GM12878 (cell line): ENCODE results near the gene GLRX2. TPM values are rescaled to one million over a fixed set of nuclear protein-coding genes. Genes with fewer than 3 reads are reported as not detected.

ENCODE experiments used
- ESRRA ChIP-seq: IDR thresholded peaks from 2 replicates; pipeline ENCODE4 v1.6.1; 2012; ENCODE audit warnings: mild to moderate bottlenecking, low read length, improper control_type of control experiment
- ETV6 ChIP-seq, 2 experiments: fragments of 450-650 bp in 1 of 2; IDR thresholded peaks in 1 of 2; conservative IDR thresholded peaks in 1 of 2; 2 replicates each; pipeline ENCODE4 v1.6.1; 2014; ENCODE audit warnings: antibody characterized with exemption in 1 of 2, borderline replicate concordance in 1 of 2, low read depth in 1 of 2, mild to moderate bottlenecking in 1 of 2, moderate library complexity in 1 of 2
- JUNB ChIP-seq: IDR thresholded peaks from 2 replicates; pipeline ENCODE4 v1.6.1; 2016; ENCODE audit warnings: antibody characterized with exemption, mild to moderate bottlenecking
- MEF2A ChIP-seq: IDR thresholded peaks from 2 replicates; pipeline ENCODE4 v1.6.1; 2011; ENCODE audit warnings: low read depth, mild to moderate bottlenecking, low read length, moderate library complexity; ENCODE audit not compliant: insufficient read depth
- RCOR1 ChIP-seq: conservative IDR thresholded peaks from 2 replicates; pipeline ENCODE4 v1.6.1; 2012; ENCODE audit warnings: low read depth, low read length, improper control_type of control experiment
- polyA plus RNA-seq, 11 experiments: library from polyadenylated mRNA; depleted of rRNA in 4 of 11; unstranded in 6 of 11; stranded (reverse) in 5 of 11; fragments of >200 nt; fragmentation: Nextera tagmentation in 4 of 11; fragmentation: Illumina TruSeq in 1 of 11; extraction: Ambion mirVana in 4 of 11; extraction: Trizol in 1 of 11; gene quantifications; 1 replicate in 1 of 11; 2 replicates in 10 of 11; pipeline versions ENCODE4 v1.2.1 to v1.2.3, GENCODE V29; 2011 to 2016; ENCODE audit warnings: inconsistent platforms in 2 of 11, missing spikeins in 2 of 11, low read depth in 1 of 11
- total RNA-seq, 4 experiments: library from RNA; depleted of rRNA in 3 of 4; stranded (reverse); fragments of >200 nt in 3 of 4; fragmentation: Illumina TruSeq in 1 of 4; extraction: Trizol in 1 of 4; gene quantifications; 2 replicates each; pipeline versions ENCODE4 v1.2.1 to v1.2.3, GENCODE V29; 2013 to 2021
- TF ChIP-seq, protein P1 (sequence below): fragments of 450-650 bp; IDR thresholded peaks from 2 replicates; pipeline ENCODE4 v1.6.1; 2014; ENCODE audit warnings: mild to moderate bottlenecking
- TF ChIP-seq, protein P2 (sequence below): fragments of 450-650 bp; IDR thresholded peaks from 2 replicates; pipeline ENCODE4 v1.6.1; 2017; ENCODE audit warnings: mild to moderate bottlenecking, moderate library complexity
- TF ChIP-seq, protein P3 (sequence below): fragments of 450-650 bp; IDR thresholded peaks from 2 replicates; pipeline ENCODE4 v1.6.1; 2016; ENCODE audit warnings: mild to moderate bottlenecking
- TF ChIP-seq, protein P4 (sequence below): fragments of 450-650 bp; formaldehyde crosslinking; IDR thresholded peaks from 2 replicates; pipeline ENCODE4 v1.5.0; 2022; ENCODE audit warnings: mild to moderate bottlenecking, missing genetic modification characterization
- TF ChIP-seq, protein P5 (sequence below): fragments of 450-650 bp; IDR thresholded peaks from 2 replicates; pipeline ENCODE4 v1.6.1; 2017; ENCODE audit warnings: antibody characterized with exemption, mild to moderate bottlenecking, moderate library complexity
- TF ChIP-seq, protein P6 (sequence below): IDR thresholded peaks from 2 replicates; pipeline ENCODE4 v1.6.1; 2011; ENCODE audit warnings: low read depth, low read length, improper control_type of control experiment, borderline replicate concordance

Gene GLRX2
- total and polyA plus RNA-seq, 10 of the 15 experiments (the other 5 are each of a cell fraction or from before 2014, with no cell fraction given), result 5.5 to 67.6 (median 16.6) TPM

DNA sequence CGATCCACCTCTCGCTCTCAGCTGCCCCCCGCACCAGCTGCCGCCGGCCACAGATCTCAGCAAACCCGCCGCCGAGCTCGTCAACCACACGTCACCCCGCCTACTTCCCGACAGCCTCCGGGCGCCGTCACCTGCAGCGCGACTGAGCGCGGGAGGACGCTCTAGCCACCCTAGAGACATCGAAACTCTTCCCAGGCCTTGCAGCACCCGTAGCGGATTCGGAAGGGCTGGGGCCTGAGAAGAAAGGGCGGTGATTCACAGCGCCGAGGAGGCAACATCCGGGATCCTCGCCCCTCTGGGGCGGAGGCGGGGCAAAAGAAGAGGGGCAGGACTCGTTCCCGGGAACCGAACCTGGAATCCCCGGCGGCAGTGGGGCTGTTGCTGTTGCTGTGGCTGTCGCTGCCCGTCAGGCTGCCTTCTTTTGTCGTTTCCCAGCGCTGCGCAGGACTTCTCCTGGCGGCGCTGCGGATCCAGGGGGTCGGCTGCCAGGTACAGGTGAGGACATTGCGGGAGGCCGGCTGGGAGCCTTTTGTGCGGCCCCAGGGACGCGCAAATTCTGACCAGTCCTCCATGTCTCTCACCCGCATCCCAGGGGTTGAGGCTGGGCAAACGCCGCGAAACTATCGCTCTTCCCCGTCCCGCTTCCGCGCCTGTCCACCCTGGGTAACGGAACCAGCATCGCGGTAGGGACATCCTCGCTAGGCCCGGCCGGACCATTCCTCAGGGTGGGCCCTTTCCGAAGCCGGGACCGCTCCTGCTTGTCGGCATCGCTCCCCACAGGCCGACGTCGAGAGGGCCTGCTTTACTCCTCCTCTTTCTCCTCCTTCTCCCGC lies 45.7 kb downstream of the GLRX2 start, which contains the start of the genes RO60 and UCHL5 (continued):
- TF ChIP-seq, protein P1, sequence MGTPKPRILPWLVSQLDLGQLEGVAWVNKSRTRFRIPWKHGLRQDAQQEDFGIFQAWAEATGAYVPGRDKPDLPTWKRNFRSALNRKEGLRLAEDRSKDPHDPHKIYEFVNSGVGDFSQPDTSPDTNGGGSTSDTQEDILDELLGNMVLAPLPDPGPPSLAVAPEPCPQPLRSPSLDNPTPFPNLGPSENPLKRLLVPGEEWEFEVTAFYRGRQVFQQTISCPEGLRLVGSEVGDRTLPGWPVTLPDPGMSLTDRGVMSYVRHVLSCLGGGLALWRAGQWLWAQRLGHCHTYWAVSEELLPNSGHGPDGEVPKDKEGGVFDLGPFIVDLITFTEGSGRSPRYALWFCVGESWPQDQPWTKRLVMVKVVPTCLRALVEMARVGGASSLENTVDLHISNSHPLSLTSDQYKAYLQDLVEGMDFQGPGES, result no peak
- TF ChIP-seq, protein P2, sequence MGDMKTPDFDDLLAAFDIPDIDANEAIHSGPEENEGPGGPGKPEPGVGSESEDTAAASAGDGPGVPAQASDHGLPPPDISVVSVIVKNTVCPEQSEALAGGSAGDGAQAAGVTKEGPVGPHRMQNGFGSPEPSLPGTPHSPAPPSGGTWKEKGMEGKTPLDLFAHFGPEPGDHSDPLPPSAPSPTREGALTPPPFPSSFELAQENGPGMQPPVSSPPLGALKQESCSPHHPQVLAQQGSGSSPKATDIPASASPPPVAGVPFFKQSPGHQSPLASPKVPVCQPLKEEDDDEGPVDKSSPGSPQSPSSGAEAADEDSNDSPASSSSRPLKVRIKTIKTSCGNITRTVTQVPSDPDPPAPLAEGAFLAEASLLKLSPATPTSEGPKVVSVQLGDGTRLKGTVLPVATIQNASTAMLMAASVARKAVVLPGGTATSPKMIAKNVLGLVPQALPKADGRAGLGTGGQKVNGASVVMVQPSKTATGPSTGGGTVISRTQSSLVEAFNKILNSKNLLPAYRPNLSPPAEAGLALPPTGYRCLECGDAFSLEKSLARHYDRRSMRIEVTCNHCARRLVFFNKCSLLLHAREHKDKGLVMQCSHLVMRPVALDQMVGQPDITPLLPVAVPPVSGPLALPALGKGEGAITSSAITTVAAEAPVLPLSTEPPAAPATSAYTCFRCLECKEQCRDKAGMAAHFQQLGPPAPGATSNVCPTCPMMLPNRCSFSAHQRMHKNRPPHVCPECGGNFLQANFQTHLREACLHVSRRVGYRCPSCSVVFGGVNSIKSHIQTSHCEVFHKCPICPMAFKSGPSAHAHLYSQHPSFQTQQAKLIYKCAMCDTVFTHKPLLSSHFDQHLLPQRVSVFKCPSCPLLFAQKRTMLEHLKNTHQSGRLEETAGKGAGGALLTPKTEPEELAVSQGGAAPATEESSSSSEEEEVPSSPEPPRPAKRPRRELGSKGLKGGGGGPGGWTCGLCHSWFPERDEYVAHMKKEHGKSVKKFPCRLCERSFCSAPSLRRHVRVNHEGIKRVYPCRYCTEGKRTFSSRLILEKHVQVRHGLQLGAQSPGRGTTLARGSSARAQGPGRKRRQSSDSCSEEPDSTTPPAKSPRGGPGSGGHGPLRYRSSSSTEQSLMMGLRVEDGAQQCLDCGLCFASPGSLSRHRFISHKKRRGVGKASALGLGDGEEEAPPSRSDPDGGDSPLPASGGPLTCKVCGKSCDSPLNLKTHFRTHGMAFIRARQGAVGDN, result peak; percentile 92
- peak; percentile 66; the same call in 1 of the 2 replicates for TF ChIP-seq MEF2A
- TF ChIP-seq JUNB, result no peak
- TF ChIP-seq, protein P3, sequence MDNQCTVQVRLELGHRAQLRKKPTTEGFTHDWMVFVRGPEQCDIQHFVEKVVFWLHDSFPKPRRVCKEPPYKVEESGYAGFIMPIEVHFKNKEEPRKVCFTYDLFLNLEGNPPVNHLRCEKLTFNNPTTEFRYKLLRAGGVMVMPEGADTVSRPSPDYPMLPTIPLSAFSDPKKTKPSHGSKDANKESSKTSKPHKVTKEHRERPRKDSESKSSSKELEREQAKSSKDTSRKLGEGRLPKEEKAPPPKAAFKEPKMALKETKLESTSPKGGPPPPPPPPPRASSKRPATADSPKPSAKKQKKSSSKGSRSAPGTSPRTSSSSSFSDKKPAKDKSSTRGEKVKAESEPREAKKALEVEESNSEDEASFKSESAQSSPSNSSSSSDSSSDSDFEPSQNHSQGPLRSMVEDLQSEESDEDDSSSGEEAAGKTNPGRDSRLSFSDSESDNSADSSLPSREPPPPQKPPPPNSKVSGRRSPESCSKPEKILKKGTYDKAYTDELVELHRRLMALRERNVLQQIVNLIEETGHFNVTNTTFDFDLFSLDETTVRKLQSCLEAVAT, result peak; percentile 45; the same call in 1 of the 2 replicates
- no peak for TF ChIP-seq RCOR1
- no peak for TF ChIP-seq ESRRA
- TF ChIP-seq, protein P4, sequence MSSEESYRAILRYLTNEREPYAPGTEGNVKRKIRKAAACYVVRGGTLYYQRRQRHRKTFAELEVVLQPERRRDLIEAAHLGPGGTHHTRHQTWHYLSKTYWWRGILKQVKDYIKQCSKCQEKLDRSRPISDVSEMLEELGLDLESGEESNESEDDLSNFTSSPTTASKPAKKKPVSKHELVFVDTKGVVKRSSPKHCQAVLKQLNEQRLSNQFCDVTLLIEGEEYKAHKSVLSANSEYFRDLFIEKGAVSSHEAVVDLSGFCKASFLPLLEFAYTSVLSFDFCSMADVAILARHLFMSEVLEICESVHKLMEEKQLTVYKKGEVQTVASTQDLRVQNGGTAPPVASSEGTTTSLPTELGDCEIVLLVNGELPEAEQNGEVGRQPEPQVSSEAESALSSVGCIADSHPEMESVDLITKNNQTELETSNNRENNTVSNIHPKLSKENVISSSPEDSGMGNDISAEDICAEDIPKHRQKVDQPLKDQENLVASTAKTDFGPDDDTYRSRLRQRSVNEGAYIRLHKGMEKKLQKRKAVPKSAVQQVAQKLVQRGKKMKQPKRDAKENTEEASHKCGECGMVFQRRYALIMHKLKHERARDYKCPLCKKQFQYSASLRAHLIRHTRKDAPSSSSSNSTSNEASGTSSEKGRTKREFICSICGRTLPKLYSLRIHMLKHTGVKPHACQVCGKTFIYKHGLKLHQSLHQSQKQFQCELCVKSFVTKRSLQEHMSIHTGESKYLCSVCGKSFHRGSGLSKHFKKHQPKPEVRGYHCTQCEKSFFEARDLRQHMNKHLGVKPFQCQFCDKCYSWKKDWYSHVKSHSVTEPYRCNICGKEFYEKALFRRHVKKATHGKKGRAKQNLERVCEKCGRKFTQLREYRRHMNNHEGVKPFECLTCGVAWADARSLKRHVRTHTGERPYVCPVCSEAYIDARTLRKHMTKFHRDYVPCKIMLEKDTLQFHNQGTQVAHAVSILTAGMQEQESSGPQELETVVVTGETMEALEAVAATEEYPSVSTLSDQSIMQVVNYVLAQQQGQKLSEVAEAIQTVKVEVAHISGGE (CRISPR knock-in tag), result peak; percentile 34; the same call in 1 of the 2 replicates
- TF ChIP-seq, protein P5, sequence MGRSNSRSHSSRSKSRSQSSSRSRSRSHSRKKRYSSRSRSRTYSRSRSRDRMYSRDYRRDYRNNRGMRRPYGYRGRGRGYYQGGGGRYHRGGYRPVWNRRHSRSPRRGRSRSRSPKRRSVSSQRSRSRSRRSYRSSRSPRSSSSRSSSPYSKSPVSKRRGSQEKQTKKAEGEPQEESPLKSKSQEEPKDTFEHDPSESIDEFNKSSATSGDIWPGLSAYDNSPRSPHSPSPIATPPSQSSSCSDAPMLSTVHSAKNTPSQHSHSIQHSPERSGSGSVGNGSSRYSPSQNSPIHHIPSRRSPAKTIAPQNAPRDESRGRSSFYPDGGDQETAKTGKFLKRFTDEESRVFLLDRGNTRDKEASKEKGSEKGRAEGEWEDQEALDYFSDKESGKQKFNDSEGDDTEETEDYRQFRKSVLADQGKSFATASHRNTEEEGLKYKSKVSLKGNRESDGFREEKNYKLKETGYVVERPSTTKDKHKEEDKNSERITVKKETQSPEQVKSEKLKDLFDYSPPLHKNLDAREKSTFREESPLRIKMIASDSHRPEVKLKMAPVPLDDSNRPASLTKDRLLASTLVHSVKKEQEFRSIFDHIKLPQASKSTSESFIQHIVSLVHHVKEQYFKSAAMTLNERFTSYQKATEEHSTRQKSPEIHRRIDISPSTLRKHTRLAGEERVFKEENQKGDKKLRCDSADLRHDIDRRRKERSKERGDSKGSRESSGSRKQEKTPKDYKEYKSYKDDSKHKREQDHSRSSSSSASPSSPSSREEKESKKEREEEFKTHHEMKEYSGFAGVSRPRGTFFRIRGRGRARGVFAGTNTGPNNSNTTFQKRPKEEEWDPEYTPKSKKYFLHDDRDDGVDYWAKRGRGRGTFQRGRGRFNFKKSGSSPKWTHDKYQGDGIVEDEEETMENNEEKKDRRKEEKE, result no peak
- TF ChIP-seq, protein P6, sequence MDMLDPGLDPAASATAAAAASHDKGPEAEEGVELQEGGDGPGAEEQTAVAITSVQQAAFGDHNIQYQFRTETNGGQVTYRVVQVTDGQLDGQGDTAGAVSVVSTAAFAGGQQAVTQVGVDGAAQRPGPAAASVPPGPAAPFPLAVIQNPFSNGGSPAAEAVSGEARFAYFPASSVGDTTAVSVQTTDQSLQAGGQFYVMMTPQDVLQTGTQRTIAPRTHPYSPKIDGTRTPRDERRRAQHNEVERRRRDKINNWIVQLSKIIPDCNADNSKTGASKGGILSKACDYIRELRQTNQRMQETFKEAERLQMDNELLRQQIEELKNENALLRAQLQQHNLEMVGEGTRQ, result no peak
- peak in 1 of 2 experiments; percentile 26; a peak in 1 of 4 replicates for TF ChIP-seq ETV6 (conservative IDR thresholded peaks at IDR 0.05 in 1 of 2, IDR thresholded peaks at IDR 0.05 in 1 of 2; ENCODE audit: borderline replicate concordance in 1 of 2, low read depth in 1 of 2)
